Neural progenitor cell (in vitro differentiated cells): ENCODE results near the gene THUMPD2. TPM values are rescaled to one million over a fixed set of nuclear protein-coding genes. Genes with fewer than 3 reads are reported as not detected.

Source experiments
- DNase-seq: peaks from one replicate; pipeline ENCODE4 v3.0.0-alpha.2; 2016; ENCODE audit warnings: low spot score
- H2AFZ ChIP-seq: fragments of 200-600 bp; sonication (generic); replicated peaks from 2 replicates; pipeline ENCODE4 v1.6.1; 2016; ENCODE audit warnings: antibody characterized with exemption
- H3F3A ChIP-seq: fragments of 200-600 bp; sonication (generic); 2 replicates; pipeline ENCODE4 v1.6.1; 2016; ENCODE audit warnings: antibody characterized with exemption, low read depth
- H3K27ac ChIP-seq: fragments of 200-600 bp; sonication (generic); 2 replicates; pipeline ENCODE4 v1.5.1; 2016; ENCODE audit warnings: mild to moderate bottlenecking
- H3K27me3 ChIP-seq: fragments of 200-600 bp; sonication (generic); 2 replicates; pipeline ENCODE4 v1.6.1; 2016; ENCODE audit warnings: mild to moderate bottlenecking, moderate library complexity
- H3K36me3 ChIP-seq: fragments of 200-600 bp; sonication (generic); 2 replicates; pipeline ENCODE4 v1.5.1; 2016
- H3K4me1 ChIP-seq: fragments of 200-600 bp; sonication (generic); 2 replicates; pipeline ENCODE4 v1.6.1; 2016; ENCODE audit warnings: mixed run types
- H3K4me2 ChIP-seq: fragments of 200-600 bp; sonication (generic); 2 replicates; pipeline ENCODE4 v1.6.1; 2016
- H3K4me3 ChIP-seq: fragments of 200-600 bp; sonication (generic); 2 replicates; pipeline ENCODE4 v1.5.1; 2016
- H3K79me2 ChIP-seq: fragments of 200-600 bp; sonication (generic); 2 replicates; pipeline ENCODE4 v1.6.1; 2016; ENCODE audit warnings: low read depth
- H3K9ac ChIP-seq: fragments of 200-600 bp; sonication (generic); 2 replicates; pipeline ENCODE4 v1.6.1; 2016
- H3K9me3 ChIP-seq: fragments of 200-600 bp; sonication (generic); 2 replicates; pipeline ENCODE4 v1.5.1; 2016; ENCODE audit warnings: low read depth
- H4K20me1 ChIP-seq: fragments of 200-600 bp; sonication (generic); 2 replicates; pipeline ENCODE4 v1.6.1; 2016; ENCODE audit warnings: low read depth
- H3K27ac Mint-ChIP-seq: 3 replicates; pipeline ENCODE4 v1.8.0; 2021; ENCODE audit warnings: mixed read lengths
- H3K27me3 Mint-ChIP-seq: 2 replicates; pipeline ENCODE4 v1.8.0; 2022; ENCODE audit warnings: low read depth, mild to moderate bottlenecking, inconsistent platforms, moderate library complexity, mixed read lengths; ENCODE audit not compliant: insufficient read depth
- H3K36me3 Mint-ChIP-seq: 3 replicates; pipeline ENCODE4 v1.8.0; 2021; ENCODE audit warnings: mixed read lengths
- H3K4me1 Mint-ChIP-seq: 3 replicates; pipeline ENCODE4 v1.8.0; 2021; ENCODE audit warnings: mixed read lengths
- H3K4me3 Mint-ChIP-seq: 3 replicates; pipeline ENCODE4 v1.8.0; 2021; ENCODE audit warnings: mild to moderate bottlenecking, moderate library complexity, mixed read lengths
- H3K9me3 Mint-ChIP-seq: 3 replicates; pipeline ENCODE4 v1.8.0; 2020; ENCODE audit warnings: mixed read lengths
- EZH2 ChIP-seq: fragments of 200-600 bp; sonication (generic); IDR thresholded peaks from 2 replicates; pipeline ENCODE4 v1.6.1; 2017; ENCODE audit warnings: antibody characterized with exemption, mild to moderate bottlenecking, moderate library complexity
- EZH2phosphoT487 ChIP-seq: fragments of 200-600 bp; sonication (generic); IDR thresholded peaks from 2 replicates; pipeline ENCODE4 v1.6.1; 2017; ENCODE audit warnings: antibody characterized with exemption
- total RNA-seq: library from RNA; depleted of rRNA; stranded (reverse); fragments of >200 nt; gene quantifications from 2 replicates; pipeline ENCODE4 v1.2.3, GENCODE V29; 2015; ENCODE audit warnings: low replicate concordance
- TF ChIP-seq, protein P1 (sequence below): fragments of 200-600 bp; sonication (generic); IDR thresholded peaks from 2 replicates; pipeline ENCODE4 v1.5.1; 2017; ENCODE audit warnings: antibody characterized with exemption, mild to moderate bottlenecking

The THUMPD2 gene
- total RNA-seq, 1 donor from 2014 or later, result 21.8 TPM

DNA sequence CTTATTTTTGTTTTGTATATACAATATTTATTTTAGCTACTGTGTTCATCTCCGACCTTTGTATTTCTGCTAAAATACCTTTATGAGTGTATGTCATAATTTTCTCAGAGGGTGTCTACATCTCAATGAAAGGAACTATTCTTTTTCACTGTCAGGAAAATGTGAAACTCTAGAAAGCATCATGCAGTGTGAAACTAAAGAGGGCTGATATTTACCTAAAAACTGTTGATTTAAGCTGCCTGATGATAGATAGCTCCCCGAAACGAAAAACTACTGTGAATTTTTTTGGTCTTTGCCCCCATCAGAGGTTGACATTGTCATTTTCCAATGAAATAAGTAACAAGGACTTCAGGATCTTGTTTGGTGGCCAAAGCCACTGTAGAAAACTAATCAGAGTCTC is 74.5 kb downstream of the THUMPD2 start:
- Histone ChIP-seq H3K27ac (no peak overlapping the region), H3K27me3 (no peaks in the 10 kb centered on the region)

DNA sequence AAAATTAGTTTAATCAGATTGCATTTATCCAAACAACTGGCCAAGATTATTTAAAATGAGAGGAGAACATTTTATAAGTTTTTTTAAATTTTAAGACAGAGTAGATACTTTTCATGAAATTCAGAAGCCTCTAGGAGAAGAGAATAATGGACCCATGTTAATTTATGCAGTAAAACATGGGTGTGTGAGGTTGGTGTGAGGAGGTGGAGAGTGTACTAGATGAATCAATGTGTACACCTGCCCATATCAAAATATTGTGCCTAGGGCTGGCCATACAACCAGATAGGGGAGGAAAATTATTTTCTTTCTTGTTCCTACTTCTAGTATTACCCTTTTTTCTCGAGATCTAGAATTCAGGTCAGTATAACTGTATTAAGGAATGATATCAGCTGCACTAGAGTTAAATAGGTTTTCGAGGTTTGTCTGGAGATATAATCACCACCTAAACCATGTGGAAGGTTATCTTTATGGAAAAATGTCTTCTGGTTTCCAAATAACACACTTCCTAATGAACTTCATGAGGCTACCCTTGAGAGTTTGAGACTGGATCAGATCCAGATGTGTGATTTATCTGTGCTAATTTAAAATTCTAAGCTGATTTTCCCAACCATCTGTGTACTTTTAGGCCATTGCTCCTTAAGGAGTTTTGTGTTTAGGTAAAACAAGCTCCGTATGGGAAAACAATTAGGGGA is 75.7 kb downstream of the THUMPD2 start:
- Mint-ChIP-seq H3K4me1 (no peaks in the 10 kb centered on the region), H3K36me3 (peaks cover 41% of the 10 kb centered on the region), H3K9me3 (peaks cover 38% of the 10 kb centered on the region), H3K27ac (no peak overlapping the region), H3K4me3 (no peak overlapping the region), H3K27me3 (no peaks in the 10 kb centered on the region)
- H3K79me2 ChIP-seq, result no peaks in the 10 kb centered on the region
- TF ChIP-seq EZH2 (no peak), EZH2phosphoT487 (no peak)
- TF ChIP-seq, protein P1, sequence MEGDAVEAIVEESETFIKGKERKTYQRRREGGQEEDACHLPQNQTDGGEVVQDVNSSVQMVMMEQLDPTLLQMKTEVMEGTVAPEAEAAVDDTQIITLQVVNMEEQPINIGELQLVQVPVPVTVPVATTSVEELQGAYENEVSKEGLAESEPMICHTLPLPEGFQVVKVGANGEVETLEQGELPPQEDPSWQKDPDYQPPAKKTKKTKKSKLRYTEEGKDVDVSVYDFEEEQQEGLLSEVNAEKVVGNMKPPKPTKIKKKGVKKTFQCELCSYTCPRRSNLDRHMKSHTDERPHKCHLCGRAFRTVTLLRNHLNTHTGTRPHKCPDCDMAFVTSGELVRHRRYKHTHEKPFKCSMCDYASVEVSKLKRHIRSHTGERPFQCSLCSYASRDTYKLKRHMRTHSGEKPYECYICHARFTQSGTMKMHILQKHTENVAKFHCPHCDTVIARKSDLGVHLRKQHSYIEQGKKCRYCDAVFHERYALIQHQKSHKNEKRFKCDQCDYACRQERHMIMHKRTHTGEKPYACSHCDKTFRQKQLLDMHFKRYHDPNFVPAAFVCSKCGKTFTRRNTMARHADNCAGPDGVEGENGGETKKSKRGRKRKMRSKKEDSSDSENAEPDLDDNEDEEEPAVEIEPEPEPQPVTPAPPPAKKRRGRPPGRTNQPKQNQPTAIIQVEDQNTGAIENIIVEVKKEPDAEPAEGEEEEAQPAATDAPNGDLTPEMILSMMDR, result no peak
- H3F3A ChIP-seq, result no peaks in the 10 kb centered on the region
- peaks cover 4% of the 10 kb centered on the region for H3K36me3 ChIP-seq
- no peak overlapping the region for H3K9ac ChIP-seq
- H3K27me3 ChIP-seq, result no peaks in the 10 kb centered on the region
- H4K20me1 ChIP-seq, result no peaks in the 10 kb centered on the region
- no peak overlapping the region for H3K27ac ChIP-seq
- no peak overlapping the region for H3K4me3 ChIP-seq
- no peak overlapping the region for H3K4me2 ChIP-seq
- peaks cover 26% of the 10 kb centered on the region for H3K9me3 ChIP-seq
- H2AFZ ChIP-seq, result no peak overlapping the region
- no peaks in the 10 kb centered on the region for H3K4me1 ChIP-seq
- no peak for DNase-seq

More for the DNA sequence above, 74.5 kb downstream of the THUMPD2 start:
- H3K27me3 Mint-ChIP-seq, result no peaks in the 10 kb centered on the region
- H3K4me3 Mint-ChIP-seq, result no peak overlapping the region
- no peak overlapping the region for H3K9ac ChIP-seq
- H3F3A ChIP-seq, result no peaks in the 10 kb centered on the region
- no peaks in the 10 kb centered on the region for H3K79me2 ChIP-seq
- peaks cover 42% of the 10 kb centered on the region for H3K36me3 Mint-ChIP-seq
- H3K36me3 ChIP-seq, result peaks cover 4% of the 10 kb centered on the region
- H3K27ac Mint-ChIP-seq, result no peak overlapping the region
- H3K9me3 Mint-ChIP-seq, result peaks cover 30% of the 10 kb centered on the region
- no peaks in the 10 kb centered on the region for H4K20me1 ChIP-seq
- no peak for TF ChIP-seq EZH2phosphoT487
- TF ChIP-seq EZH2, result no peak
- TF ChIP-seq, protein P1, result no peak
- H2AFZ ChIP-seq, result no peak overlapping the region
- H3K9me3 ChIP-seq, result peaks cover 23% of the 10 kb centered on the region
- H3K4me1 ChIP-seq, result no peaks in the 10 kb centered on the region
- H3K4me2 ChIP-seq, result no peak overlapping the region
- DNase-seq, result no peak
- no peaks in the 10 kb centered on the region for H3K4me1 Mint-ChIP-seq
- H3K4me3 ChIP-seq, result no peak overlapping the region

DNA sequence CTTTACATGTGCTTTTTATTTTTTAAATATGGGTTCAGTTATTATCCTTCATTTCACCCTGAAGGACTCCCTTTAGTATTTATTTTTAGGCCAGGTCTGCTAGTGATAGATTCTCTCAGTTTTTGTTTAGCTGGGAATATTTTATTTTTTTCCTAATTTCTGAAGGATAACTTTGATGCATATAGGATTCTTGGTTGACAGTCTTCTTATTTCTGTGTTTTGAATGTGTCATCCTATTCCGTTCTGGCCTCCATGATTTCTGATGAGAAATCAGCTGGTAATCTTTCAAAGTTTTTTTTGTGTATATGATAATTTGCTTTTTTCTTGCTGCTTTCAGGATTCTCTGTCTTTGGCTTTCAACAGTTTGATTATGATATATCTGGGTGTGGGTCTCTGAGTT is 77.9 kb downstream of the THUMPD2 start:
- Histone ChIP-seq H3K79me2 (no peaks in the 10 kb centered on the region), H2AFZ (no peak overlapping the region), H3K4me1 (peaks cover 6% of the 10 kb centered on the region), H3K4me3 (no peak overlapping the region), H3K9ac (no peak overlapping the region), H3F3A (no peaks in the 10 kb centered on the region), H3K27me3 (no peaks in the 10 kb centered on the region), H3K9me3 (peaks cover 26% of the 10 kb centered on the region), H3K4me2 (no peak overlapping the region), H3K36me3 (peaks cover 4% of the 10 kb centered on the region), H3K27ac (no peak overlapping the region), H4K20me1 (no peaks in the 10 kb centered on the region)
- no peak overlapping the region for H3K27ac Mint-ChIP-seq
- TF ChIP-seq EZH2phosphoT487, result no peak
- TF ChIP-seq, protein P1, result no peak
- no peak for TF ChIP-seq EZH2
- no peaks in the 10 kb centered on the region for H3K27me3 Mint-ChIP-seq
- H3K4me1 Mint-ChIP-seq, result peaks cover 13% of the 10 kb centered on the region
- H3K36me3 Mint-ChIP-seq, result peaks cover 27% of the 10 kb centered on the region
- no peak for DNase-seq
- H3K9me3 Mint-ChIP-seq, result peaks cover 32% of the 10 kb centered on the region
- no peak overlapping the region for H3K4me3 Mint-ChIP-seq
